HG02642 (cell line): ENCODE data around the gene NEURL4.

ENCODE experiments used
- ATAC-seq: cut with Tn5 transposase; IDR thresholded peaks from one replicate; pipeline ENCODE4 v1.9.1; 2021; ENCODE audit warnings: mild to moderate bottlenecking; ENCODE audit not compliant: unreplicated experiment, poor library complexity

The NEURL4 gene

GRCh38 chr17:7326186-7326585 is 2.9 kb downstream of the NEURL4 start:
- ATAC-seq = no peak

GRCh38 chr17:7325031-7325528 is 4.1 kb downstream of the NEURL4 start:
- no peak for ATAC-seq

- no peak for ATAC-seq
Observed at GRCh38 chr17:7324438-7324779, 4.7 kb downstream of the NEURL4 start.

- ATAC-seq = no peak
Observed at GRCh38 chr17:7323731-7324437, 5.3 kb downstream of the NEURL4 start.

GRCh38 chr17:7322520-7323194 is 6.5 kb downstream of the NEURL4 start:
- ATAC-seq = no peak

- no peak for ATAC-seq
Observed at GRCh38 chr17:7321466-7321865, 7.7 kb downstream of the NEURL4 start.

- ATAC-seq = no peak
Observed at GRCh38 chr17:7318121-7318860, 10.8 kb downstream of the NEURL4 start.

GRCh38 chr17:7317161-7317803 is 11.9 kb downstream of the NEURL4 start:
- no peak for ATAC-seq

GRCh38 chr17:7315570-7316235 is 13.4 kb downstream of the NEURL4 start:
- no peak for ATAC-seq

- ATAC-seq = peak; percentile 82
Observed at GRCh38 chr17:7314719-7315569, 14.2 kb downstream of the NEURL4 start, which contains the start of gene GPS2. Gene GPS2 (minus strand): TSS chr17:7315360. CDS start chr17:7315052, 308 bp downstream.

- no peak for ATAC-seq
Observed at GRCh38 chr17:7313890-7314718, 15.0 kb downstream of the NEURL4 start.

- no peak for ATAC-seq
Observed at GRCh38 chr17:7313088-7313889, 15.8 kb downstream of the NEURL4 start.

GRCh38 chr17:7312432-7313087 is 16.6 kb downstream of the NEURL4 start:
- no peak for ATAC-seq

GRCh38 chr17:7311110-7311705 is 17.9 kb downstream of the NEURL4 start:
- ATAC-seq = no peak

- ATAC-seq = no peak
Observed at GRCh38 chr17:7309628-7310027, 19.5 kb downstream of the NEURL4 start.

GRCh38 chr17:7308625-7309433 is 20.3 kb downstream of the NEURL4 start:
- ATAC-seq = peak; percentile 17
